H9 (cell line): ENCODE data around the gene CELA3B. TPM values are rescaled to one million over a fixed set of nuclear protein-coding genes. Genes with fewer than 3 reads are reported as not detected.

Experiments used
- DNase-seq: peaks from one replicate; pipeline ENCODE4 v3.0.0-alpha.2; 2017
- H2AFZ ChIP-seq: one replicate; pipeline ENCODE4 v1.6.1; 2013; ENCODE audit warnings: mild to moderate bottlenecking, low read length, control low read depth, moderate library complexity
- H2AK5ac ChIP-seq: 2 replicates; pipeline ENCODE4 v1.6.1; 2013; ENCODE audit warnings: low read length, control low read depth, mixed read lengths; ENCODE audit not compliant: insufficient read length
- H2BK120ac ChIP-seq: one replicate; pipeline ENCODE4 v1.6.1; 2013; ENCODE audit warnings: low read depth, mild to moderate bottlenecking, low read length, control low read depth, inconsistent platforms; ENCODE audit not compliant: poor library complexity, severe bottlenecking
- H2BK12ac ChIP-seq: 2 replicates; pipeline ENCODE4 v1.6.1; 2013; ENCODE audit warnings: low read length, control low read depth, mixed read lengths, low read depth; ENCODE audit not compliant: insufficient read length
- H2BK15ac ChIP-seq: 2 replicates; pipeline ENCODE4 v1.6.1; 2013; ENCODE audit warnings: low read depth, low read length, control low read depth
- H2BK20ac ChIP-seq: one replicate; pipeline ENCODE4 v1.6.1; 2013; ENCODE audit warnings: low read depth, mild to moderate bottlenecking, low read length, control low read depth, inconsistent platforms; ENCODE audit not compliant: poor library complexity, severe bottlenecking
- H2BK5ac ChIP-seq: 2 replicates; pipeline ENCODE4 v1.6.1; 2013; ENCODE audit warnings: low read length, control low read depth, mixed read lengths; ENCODE audit not compliant: insufficient read length
- H3K14ac ChIP-seq: 2 replicates; pipeline ENCODE4 v1.6.1; 2013; ENCODE audit warnings: low read length, control low read depth; ENCODE audit not compliant: insufficient read depth
- H3K18ac ChIP-seq: 2 replicates; pipeline ENCODE4 v1.6.1; 2013; ENCODE audit warnings: low read depth, mild to moderate bottlenecking, mixed read lengths, low read length, control low read depth; ENCODE audit not compliant: insufficient read length
- H3K23ac ChIP-seq: 2 replicates; pipeline ENCODE4 v1.6.1; 2013; ENCODE audit warnings: low read length, control low read depth, mixed read lengths, low read depth; ENCODE audit not compliant: insufficient read length
- H3K23me2 ChIP-seq: 2 replicates; pipeline ENCODE4 v1.6.1; 2013; ENCODE audit warnings: low read depth, mild to moderate bottlenecking, mixed read lengths, low read length, control low read depth; ENCODE audit not compliant: insufficient read length, poor library complexity, severe bottlenecking
- H3K27ac ChIP-seq: 2 replicates; pipeline ENCODE4 v1.5.1; 2013; ENCODE audit warnings: low read length, control low read depth, mixed read lengths, low read depth; ENCODE audit not compliant: insufficient read length
- H3K27me3 ChIP-seq: 2 replicates; pipeline ENCODE4 v1.6.1; 2013; ENCODE audit warnings: low read length, control low read depth, inconsistent platforms; ENCODE audit not compliant: insufficient read depth
- H3K4ac ChIP-seq: 2 replicates; pipeline ENCODE4 v1.6.1; 2013; ENCODE audit warnings: low read depth, mild to moderate bottlenecking, control low read depth, inconsistent platforms, low read length, moderate library complexity
- H3K4me1 ChIP-seq: 2 replicates; pipeline ENCODE4 v1.6.1; 2013; ENCODE audit warnings: low read length, control low read depth, inconsistent platforms; ENCODE audit not compliant: insufficient read depth
- H3K4me2 ChIP-seq: 2 replicates; pipeline ENCODE4 v1.6.1; 2013; ENCODE audit warnings: low read length, control low read depth, mixed read lengths; ENCODE audit not compliant: insufficient read length, insufficient read depth
- H3K56ac ChIP-seq: 2 replicates; pipeline ENCODE4 v1.6.1; 2013; ENCODE audit warnings: low read depth, mild to moderate bottlenecking, mixed read lengths, low read length, control low read depth; ENCODE audit not compliant: insufficient read length
- H3K79me1 ChIP-seq: 2 replicates; pipeline ENCODE4 v1.6.1; 2013; ENCODE audit warnings: low read depth, mild to moderate bottlenecking, moderate library complexity, low read length, control low read depth, inconsistent platforms; ENCODE audit not compliant: insufficient read depth, poor library complexity, severe bottlenecking
- H3K79me2 ChIP-seq: 2 replicates; pipeline ENCODE4 v1.6.1; 2013; ENCODE audit warnings: low read length, control low read depth, inconsistent platforms; ENCODE audit not compliant: insufficient read depth
- H3K9ac ChIP-seq: 2 replicates; pipeline ENCODE4 v1.6.1; 2013; ENCODE audit warnings: low read length, control low read depth, mixed read lengths; ENCODE audit not compliant: insufficient read length; ENCODE audit errors: extremely low read depth
- H3K9me3 ChIP-seq: one replicate; pipeline ENCODE4 v1.6.1; 2013; ENCODE audit warnings: low read depth, low read length, inconsistent platforms; ENCODE audit not compliant: control insufficient read depth
- H3T11ph ChIP-seq: one replicate; pipeline ENCODE4 v1.6.1; 2013; ENCODE audit warnings: mild to moderate bottlenecking, low read length, control low read depth, inconsistent platforms
- H4K20me1 ChIP-seq: one replicate; pipeline ENCODE4 v1.6.1; 2013; ENCODE audit not compliant: control insufficient read depth, insufficient read length, insufficient read depth
- H4K5ac ChIP-seq: 2 replicates; pipeline ENCODE4 v1.6.1; 2013; ENCODE audit warnings: low read depth, mild to moderate bottlenecking, mixed read lengths, low read length, control low read depth; ENCODE audit not compliant: insufficient read length
- H4K8ac ChIP-seq: replicated peaks from 2 replicates; pipeline ENCODE4 v1.6.1; 2013; ENCODE audit warnings: low read length, control low read depth, mixed read lengths, low read depth; ENCODE audit not compliant: insufficient read length
- H4K91ac ChIP-seq: 2 replicates; pipeline ENCODE4 v1.6.1; 2013; ENCODE audit warnings: low read depth, mild to moderate bottlenecking, moderate library complexity, mixed read lengths, low read length, control low read depth; ENCODE audit not compliant: insufficient read length
- H3K27ac Mint-ChIP-seq, 3 experiments: 2 replicates in 2 of 3; 3 replicates in 1 of 3; pipeline ENCODE4 v1.8.0; 2020 to 2021; ENCODE audit warnings: mixed read lengths in 3 of 3, mild to moderate bottlenecking in 1 of 3, moderate library complexity in 1 of 3
- H3K27me3 Mint-ChIP-seq: 2 replicates; pipeline ENCODE4 v1.8.0; 2021; ENCODE audit warnings: low read depth, mild to moderate bottlenecking, moderate library complexity, mixed read lengths
- H3K36me3 Mint-ChIP-seq, 3 experiments: 2 replicates in 2 of 3; 3 replicates in 1 of 3; pipeline ENCODE4 v1.8.0; 2020 to 2021; ENCODE audit warnings: low read depth in 3 of 3, mixed read lengths in 3 of 3; ENCODE audit not compliant: insufficient read depth in 1 of 3
- H3K4me1 Mint-ChIP-seq, 2 experiments: 2 replicates each; pipeline ENCODE4 v1.8.0; 2020; ENCODE audit warnings: mixed read lengths in 2 of 2
- H3K4me3 Mint-ChIP-seq, 2 experiments: 2 replicates in 1 of 2; 3 replicates in 1 of 2; pipeline ENCODE4 v1.8.0; 2020 to 2021; ENCODE audit warnings: mild to moderate bottlenecking in 2 of 2, mixed read lengths in 2 of 2, moderate library complexity in 1 of 2
- H3K9me3 Mint-ChIP-seq, 2 experiments: 2 replicates in 1 of 2; 3 replicates in 1 of 2; pipeline ENCODE4 v1.8.0; 2020; ENCODE audit warnings: mild to moderate bottlenecking in 2 of 2, mixed read lengths in 2 of 2, moderate library complexity in 1 of 2
- CTCF ChIP-seq: fragments of 200-600 bp; sonication (generic); conservative IDR thresholded peaks from 3 replicates; pipeline ENCODE4 v1.8.0; 2021; ENCODE audit warnings: antibody characterized with exemption, mild to moderate bottlenecking
- WGBS: extraction: QIAGEN DNeasy Blood & Tissue Kit; methylation state at CpG from one replicate; pipeline ENCODE4 v1.1.7; 2013; ENCODE audit warnings: missing lambda C conversion rate, low lambda C conversion rate, mixed read lengths; ENCODE audit not compliant: insufficient read length; ENCODE audit errors: extremely low coverage; 5-methylcytosine and 5-hydroxymethylcytosine counted together
- total RNA-seq: library from RNA; stranded (reverse); gene quantifications from 2 replicates; pipeline ENCODE4 v1.2.1, GENCODE V29; 2021

The CELA3B gene
- total RNA-seq, 1 experiment from 2014 or later, result not detected

GRCh38 chr1:21961337-21961736 is 15.5 kb upstream of the CELA3B start:
- no peaks in the 10 kb centered on the region for H3K36me3 Mint-ChIP-seq
- Histone ChIP-seq H3K56ac (no peak overlapping the region), H3T11ph (no peak overlapping the region), H2BK20ac (no peak overlapping the region), H3K9me3 (no peaks in the 10 kb centered on the region), H2BK15ac (no peak overlapping the region), H3K4me1 (no peaks in the 10 kb centered on the region; the same call in 1 of the 2 replicates), H3K14ac (no peak overlapping the region), H4K91ac (no peak overlapping the region), H3K18ac (no peak overlapping the region), H2BK120ac (no peak overlapping the region), H3K79me2 (no peaks in the 10 kb centered on the region), H3K27ac (no peak overlapping the region), H3K4ac (no peak overlapping the region), H3K27me3 (no peaks in the 10 kb centered on the region), H3K9ac (no peak overlapping the region), H3K23me2 (no peaks in the 10 kb centered on the region), H4K8ac (no peak overlapping the region), H3K4me2 (no peak overlapping the region), H2BK5ac (no peak overlapping the region), H3K23ac (no peak overlapping the region), H4K20me1 (no peaks in the 10 kb centered on the region), H2AFZ (no peak overlapping the region), H2AK5ac (no peak overlapping the region), H4K5ac (no peak overlapping the region), H3K79me1 (no peaks in the 10 kb centered on the region), H2BK12ac (no peak overlapping the region)
- no peaks in the 10 kb centered on the region for H3K9me3 Mint-ChIP-seq
- no peak for DNase-seq
- no peak overlapping the region for H3K4me3 Mint-ChIP-seq
- no peak overlapping the region for H3K27ac Mint-ChIP-seq
- peaks cover 18 to 19% of the 10 kb centered on the region in 2 experiments for H3K4me1 Mint-ChIP-seq
- H3K27me3 Mint-ChIP-seq, result no peaks in the 10 kb centered on the region; the same call in 1 of the 2 replicates
- WGBS, result no CpG with 5 or more reads among the region's 2 CpGs
- no peak for TF ChIP-seq CTCF
